Measurements from ENCODE around the gene KIAA1217. TPM values are rescaled to one million over a fixed set of nuclear protein-coding genes. Genes with fewer than 3 reads are reported as not detected.

Gene KIAA1217
- total RNA-seq, 1 experiment from 2014 or later = 48.3 TPM

DNA sequence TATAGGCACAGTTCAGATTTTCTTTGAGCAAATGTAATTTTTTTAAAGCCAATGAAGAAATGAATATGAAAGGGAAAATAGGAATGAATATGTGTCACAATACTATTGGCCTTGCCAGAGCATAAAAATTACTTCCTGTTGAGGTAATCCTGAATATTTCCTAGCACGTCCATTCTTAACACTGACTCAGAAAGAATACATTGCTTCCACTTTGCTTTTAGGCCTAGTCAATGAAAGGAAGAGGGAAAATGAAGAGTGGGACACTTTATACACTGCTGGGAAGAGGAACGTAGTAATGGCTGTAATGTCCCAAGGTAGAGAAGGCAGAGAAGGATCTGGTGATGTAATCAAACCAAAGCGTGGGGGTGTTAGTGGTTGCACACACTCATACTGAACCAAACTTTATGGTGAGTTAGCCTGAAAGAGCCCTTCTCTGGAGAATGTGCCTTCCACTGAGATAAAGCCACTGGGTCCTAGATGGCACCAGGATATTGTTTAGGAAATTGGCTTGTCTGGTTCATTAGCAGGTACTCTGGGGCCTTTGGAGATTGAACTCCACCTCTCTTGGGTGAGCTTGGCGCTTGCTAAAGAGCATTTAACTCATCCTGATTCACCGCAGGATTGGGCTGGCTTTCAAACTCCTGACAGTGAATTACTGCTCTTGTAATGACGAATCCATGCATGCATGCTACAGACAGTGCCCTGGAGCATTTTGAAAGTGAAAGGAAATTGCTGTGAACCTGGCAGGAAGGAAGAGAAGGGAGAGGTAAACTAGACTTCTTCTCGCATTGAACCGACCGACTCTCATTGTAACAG, 254.9 kb downstream of the KIAA1217 start:
- POLR2A ChIA-PET = interaction anchor here (0.6 to 7.6 kb wide), 16 partner anchors 8 to 1021 kb away, joined by 3 to 230 read pairs (median 18); no protein-coding TSS in a partner anchor
- intact Hi-C loops (cut with micrococcal nuclease) = loop anchor here (1.0 to 2.0 kb wide), 3 partner anchors 27 to 39 kb away; no protein-coding TSS in a partner anchor
- TF ChIP-seq, protein P1, sequence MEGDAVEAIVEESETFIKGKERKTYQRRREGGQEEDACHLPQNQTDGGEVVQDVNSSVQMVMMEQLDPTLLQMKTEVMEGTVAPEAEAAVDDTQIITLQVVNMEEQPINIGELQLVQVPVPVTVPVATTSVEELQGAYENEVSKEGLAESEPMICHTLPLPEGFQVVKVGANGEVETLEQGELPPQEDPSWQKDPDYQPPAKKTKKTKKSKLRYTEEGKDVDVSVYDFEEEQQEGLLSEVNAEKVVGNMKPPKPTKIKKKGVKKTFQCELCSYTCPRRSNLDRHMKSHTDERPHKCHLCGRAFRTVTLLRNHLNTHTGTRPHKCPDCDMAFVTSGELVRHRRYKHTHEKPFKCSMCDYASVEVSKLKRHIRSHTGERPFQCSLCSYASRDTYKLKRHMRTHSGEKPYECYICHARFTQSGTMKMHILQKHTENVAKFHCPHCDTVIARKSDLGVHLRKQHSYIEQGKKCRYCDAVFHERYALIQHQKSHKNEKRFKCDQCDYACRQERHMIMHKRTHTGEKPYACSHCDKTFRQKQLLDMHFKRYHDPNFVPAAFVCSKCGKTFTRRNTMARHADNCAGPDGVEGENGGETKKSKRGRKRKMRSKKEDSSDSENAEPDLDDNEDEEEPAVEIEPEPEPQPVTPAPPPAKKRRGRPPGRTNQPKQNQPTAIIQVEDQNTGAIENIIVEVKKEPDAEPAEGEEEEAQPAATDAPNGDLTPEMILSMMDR (IDR thresholded peaks at IDR 0.05; ENCODE audit: unreplicated experiment) = no peak
- Mint-ChIP-seq H3K9me3 (ENCODE audit: unreplicated experiment) (no peaks in the 10 kb centered on the region), H3K27ac (ENCODE audit: low read depth, unreplicated experiment) (peak overlapping the region; percentile 90), H3K27me3 (ENCODE audit: insufficient read depth, unreplicated experiment) (no peaks in the 10 kb centered on the region), H3K4me1 (ENCODE audit: insufficient read depth, unreplicated experiment) (peaks cover 45% of the 10 kb centered on the region), H3K36me3 (ENCODE audit: insufficient read depth, unreplicated experiment) (peaks cover 22% of the 10 kb centered on the region), H3K4me3 (ENCODE audit: unreplicated experiment) (peak overlapping the region; percentile 76)
- no TSS peak for BruUV-seq (replicated peaks)
- peak; percentile 98 for DNase-seq (ENCODE audit: unreplicated experiment)
- CTCF ChIA-PET = interaction anchor here (0.7 to 1.9 kb wide), 4 partner anchors 9 to 41 kb away, joined by 3 to 5 read pairs (median 4); no protein-coding TSS in a partner anchor

GRCh38 chr10:24465124-24465874, 256.4 kb downstream of the KIAA1217 start:
- CTCF ChIA-PET = interaction anchor here (0.7 to 1.3 kb wide), 5 partner anchors 11 to 256 kb away, joined by 3 to 4 read pairs (median 3); no protein-coding TSS in a partner anchor
- intact Hi-C loops (cut with micrococcal nuclease) = loop anchor here (2.0 to 5.0 kb wide), 3 partner anchors 26 to 208 kb away; no protein-coding TSS in a partner anchor
- BruUV-seq (replicated peaks) = no TSS peak
- POLR2A ChIA-PET = interaction anchor here (0.6 to 7.6 kb wide), 20 partner anchors 9 to 256 kb away, joined by 3 to 230 read pairs (median 12); partner anchors contain the start of gene KIAA1217
- Mint-ChIP-seq H3K27ac (ENCODE audit: low read depth, unreplicated experiment) (peak overlapping the region; percentile 90), H3K9me3 (ENCODE audit: unreplicated experiment) (no peaks in the 10 kb centered on the region), H3K27me3 (ENCODE audit: insufficient read depth, unreplicated experiment) (no peaks in the 10 kb centered on the region), H3K4me1 (ENCODE audit: insufficient read depth, unreplicated experiment) (peaks cover 44% of the 10 kb centered on the region), H3K4me3 (ENCODE audit: unreplicated experiment) (peak overlapping the region; percentile 76), H3K36me3 (ENCODE audit: insufficient read depth, unreplicated experiment) (peaks cover 27% of the 10 kb centered on the region)
- peak; percentile 44 for DNase-seq (ENCODE audit: unreplicated experiment)
- TF ChIP-seq, protein P1 (IDR thresholded peaks at IDR 0.05; ENCODE audit: unreplicated experiment) = no peak

DNA sequence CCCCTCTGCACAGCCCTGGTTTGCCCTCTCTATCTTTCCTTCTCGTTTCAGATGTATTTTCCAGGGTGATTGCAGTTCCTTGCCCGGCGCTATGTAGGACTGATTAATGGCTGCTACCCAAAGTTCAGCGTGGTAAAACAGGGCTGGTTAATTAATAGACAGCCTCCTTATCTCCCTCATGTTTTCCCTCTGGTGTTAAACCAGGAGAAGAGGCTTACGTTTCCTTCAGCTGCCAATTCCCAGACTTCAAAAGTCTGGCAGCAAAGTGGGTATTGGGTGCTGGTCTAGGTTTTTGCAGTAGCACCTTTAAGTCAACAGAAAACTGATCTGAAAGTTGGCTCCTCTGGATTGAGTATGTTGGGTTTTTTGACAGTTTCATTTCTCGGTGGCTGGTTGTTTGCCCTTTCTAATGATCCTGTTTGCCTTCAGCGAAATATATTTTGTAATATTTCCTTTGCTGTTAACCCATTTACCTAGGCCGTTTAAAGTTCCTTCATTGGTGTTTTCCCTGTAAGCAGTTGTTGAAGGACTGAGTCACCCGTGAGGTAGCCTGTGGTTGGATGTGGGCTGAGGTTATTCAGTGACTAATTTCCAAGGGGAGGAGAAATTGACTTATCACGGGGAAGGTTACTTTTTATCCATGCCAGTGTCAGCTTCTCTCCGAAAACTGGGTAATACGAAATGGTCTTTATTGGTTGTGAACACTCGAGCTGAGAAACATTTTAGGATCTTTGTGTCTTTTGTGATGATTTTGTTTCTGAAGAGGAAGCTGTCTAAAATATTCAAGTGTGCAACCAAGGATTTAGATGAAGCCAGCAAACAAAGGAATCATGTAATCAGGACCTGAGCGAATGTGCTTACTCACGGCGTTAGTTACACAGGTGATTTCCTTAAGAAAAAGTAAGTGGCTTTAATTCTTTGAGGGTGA, 257.2 kb downstream of the KIAA1217 start:
- intact Hi-C loops (cut with micrococcal nuclease) = loop anchor here (1.0 to 5.0 kb wide), 5 partner anchors 17 to 209 kb away; no protein-coding TSS in a partner anchor
- Mint-ChIP-seq H3K4me3 (ENCODE audit: unreplicated experiment) (peak overlapping the region; percentile 76), H3K27ac (ENCODE audit: low read depth, unreplicated experiment) (peak overlapping the region; percentile 90), H3K36me3 (ENCODE audit: insufficient read depth, unreplicated experiment) (peaks cover 25% of the 10 kb centered on the region), H3K9me3 (ENCODE audit: unreplicated experiment) (no peaks in the 10 kb centered on the region), H3K27me3 (ENCODE audit: insufficient read depth, unreplicated experiment) (no peaks in the 10 kb centered on the region), H3K4me1 (ENCODE audit: insufficient read depth, unreplicated experiment) (peaks cover 48% of the 10 kb centered on the region)
- peak; percentile 95 for DNase-seq (ENCODE audit: unreplicated experiment)
- ChIA-PET POLR2A (interaction anchor here (0.6 to 7.6 kb wide), 29 partner anchors 10 to 1025 kb away, joined by 3 to 230 read pairs (median 7); no protein-coding TSS in a partner anchor), CTCF (interaction anchor here (0.6 to 1.3 kb wide), 8 partner anchors 10 to 472 kb away, joined by 3 to 4 read pairs (median 4); no protein-coding TSS in a partner anchor)
- TSS peak; percentile 75 for BruUV-seq (replicated peaks)
- TF ChIP-seq, protein P1 (IDR thresholded peaks at IDR 0.05; ENCODE audit: unreplicated experiment) = no peak
